Spleen (tissue), 11 donors: Measurements from ENCODE around the gene TRIM71. TPM values are rescaled to one million over a fixed set of nuclear protein-coding genes. Genes with fewer than 3 reads are reported as not detected.
"Not testable (repeated sequence)": the region's sequence is repeated elsewhere in the genome, so short reads cannot be mapped to it uniquely, and the experiment has no call there.

ENCODE experiments used
- DNase-seq: peaks from one replicate; pipeline ENCODE4 v3.0.0-alpha.2; 2020
- H3K27ac ChIP-seq, 8 donors: fragments of 200-600 bp; sonication (generic) in 7 of 8; 1 replicate in 4 of 8; 2 replicates in 4 of 8; pipeline versions ENCODE4 v1.5.0 to v1.8.0; 2016 to 2021; ENCODE audit warnings: inconsistent platforms in 4 of 8, mild to moderate bottlenecking in 4 of 8, moderate library complexity in 1 of 8
- H3K27me3 ChIP-seq, 7 donors: fragments of 200-600 bp; sonication (generic) in 6 of 7; replicated peaks in 1 of 7; 1 replicate in 4 of 7; 2 replicates in 3 of 7; pipeline versions ENCODE4 v1.5.0 to v1.8.0; 2016 to 2021; ENCODE audit warnings: inconsistent platforms in 3 of 7, mild to moderate bottlenecking in 1 of 7
- H3K36me3 ChIP-seq, 6 donors: fragments of 200-600 bp; sonication (generic) in 5 of 6; 1 replicate in 4 of 6; 2 replicates in 2 of 6; pipeline versions ENCODE4 v1.5.0 to v1.8.0; 2016 to 2021; ENCODE audit warnings: inconsistent platforms in 2 of 6
- H3K4me1 ChIP-seq, 6 donors: fragments of 200-600 bp; sonication (generic) in 5 of 6; 1 replicate in 3 of 6; 2 replicates in 3 of 6; pipeline versions ENCODE4 v1.5.0 to v1.8.0; 2016 to 2021; ENCODE audit warnings: inconsistent platforms in 3 of 6
- H3K4me3 ChIP-seq, 8 donors: fragments of 200-600 bp; sonication (generic) in 7 of 8; 1 replicate in 4 of 8; 2 replicates in 4 of 8; pipeline versions ENCODE4 v1.5.0 to v1.8.0; 2016 to 2021; ENCODE audit warnings: inconsistent platforms in 4 of 8, mild to moderate bottlenecking in 4 of 8, moderate library complexity in 2 of 8
- H3K9me3 ChIP-seq, 8 donors: fragments of 200-600 bp; sonication (generic) in 7 of 8; 1 replicate in 4 of 8; 2 replicates in 4 of 8; pipeline versions ENCODE4 v1.5.0 to v1.8.0; 2016 to 2021; ENCODE audit warnings: inconsistent platforms in 4 of 8
- CTCF ChIP-seq, 11 experiments: fragments of 200-600 bp in 7 of 11; fragments of 450-650 bp in 4 of 11; sonication (generic) in 4 of 11; IDR thresholded peaks in 8 of 11; conservative IDR thresholded peaks in 3 of 11; 1 replicate in 7 of 11; 2 replicates in 4 of 11; pipeline versions ENCODE4 v1.4.0 to v1.8.0; 2016 to 2021; ENCODE audit warnings: antibody characterized with exemption in 11 of 11, inconsistent platforms in 4 of 11, mild to moderate bottlenecking in 1 of 11
- POLR2A ChIP-seq, 3 donors: fragments of 450-650 bp; IDR thresholded peaks; one replicate each; pipeline ENCODE4 v1.5.1; 2017; ENCODE audit warnings: antibody characterized with exemption in 3 of 3, mild to moderate bottlenecking in 1 of 3
- POLR2AphosphoS5 ChIP-seq, 3 donors: sonication (generic); formaldehyde crosslinking; IDR thresholded peaks; one replicate each; pipeline ENCODE4 v1.5.1; 2017; ENCODE audit warnings: antibody characterized with exemption in 3 of 3
- WGBS, 5 donors: extraction: QIAGEN DNeasy Blood & Tissue Kit in 3 of 5; methylation state at CpG; one replicate each; pipeline versions ENCODE4 v1.1.5 to v1.1.7; 2013 to 2018; 5-methylcytosine and 5-hydroxymethylcytosine counted together
- intact Hi-C: fragments of 100-400 bp; cut with DNase I; formaldehyde crosslinking; loops from one replicate; pipeline ENCODE4 v1.15.0; 2023; ENCODE audit warnings: low total_unique reads
- polyA plus RNA-seq, 3 donors: library from polyadenylated mRNA; stranded (reverse); fragments of 200-250 nt; gene quantifications; one replicate each; pipeline ENCODE4 v1.2.1, GENCODE V29; 2013
- total RNA-seq, 7 donors: library from RNA; depleted of rRNA in 3 of 7; stranded (reverse); fragments of >200 nt in 3 of 7; fragmentation: NEBNext Ultra II Directional in 4 of 7; extraction: Animal tissue kit (Norgen Biotek cat#: 25700) in 4 of 7; gene quantifications; one replicate each; pipeline versions ENCODE4 v1.1.0 to v1.2.1, GENCODE V29; 2016 to 2021
- donor health status: healthy with polysubstance abuse.
- donor health status: DM: no; HTN: no; CAD: no; lungs with moderate emphysema.
- donor health status: DM: no; HTN: no; CAD: no.
- donor health status: Bipolar disorder and iron deficiency.
- donor health status: healthy.
- donor health status: DM: no; HTN: no; CAD: no.
- donor health status: DM: yes; HTN: yes; CAD: no.

TRIM71 gene
- total and polyA plus RNA-seq, 10 donors = under 0.01 to 0.09 (median 0.03) TPM; not detected in 5

GRCh38 chr3:32780735-32781210 lies 37.0 kb upstream of the TRIM71 start:
- Histone ChIP-seq H3K4me1 (peaks cover 0 to 19% (median 13%) of the 10 kb centered on the region in 6 donors), H3K9me3 (no peaks in the 10 kb centered on the region), H3K36me3 (peaks cover 0 to 12% (median 0%) of the 10 kb centered on the region in 6 donors), H3K27ac (peak overlapping the region in 3 of 8 donors; percentile 26 to 51 (median 43)), H3K4me3 (peak overlapping the region; percentile 49 to 81 (median 58)), H3K27me3 (peaks cover 0 to 9% (median 0%) of the 10 kb centered on the region in 7 donors)
- WGBS, 5 donors = 6 to 9% (median 7%) methylated on average over 31 to 36 of the region's 36 CpGs
- TF ChIP-seq CTCF (IDR thresholded peaks at IDR 0.05 in 8 of 11, conservative IDR thresholded peaks at IDR 0.05 in 3 of 11) = no peak
- no peak for TF ChIP-seq POLR2A (IDR thresholded peaks at IDR 0.05)
- TF ChIP-seq POLR2AphosphoS5 (IDR thresholded peaks at IDR 0.05) = no peak
- intact Hi-C loops = no loop called here
- peak; percentile 82 for DNase-seq

- H3K27me3 ChIP-seq = peaks cover 0 to 9% (median 0%) of the 10 kb centered on the region in 7 donors
- intact Hi-C loops = no loop called here
- peak overlapping the region; percentile 49 to 81 (median 58) for H3K4me3 ChIP-seq
- TF ChIP-seq POLR2AphosphoS5 (IDR thresholded peaks at IDR 0.05) = peak in 1 of 3 donors; percentile 59
- no peak for TF ChIP-seq POLR2A (IDR thresholded peaks at IDR 0.05)
- peak; percentile 32 to 85 (median 70) for TF ChIP-seq CTCF (IDR thresholded peaks at IDR 0.05 in 8 of 11, conservative IDR thresholded peaks at IDR 0.05 in 3 of 11)
- peak; percentile 93 for DNase-seq
- peaks cover 0 to 6% (median 0%) of the 10 kb centered on the region in 6 donors for H3K36me3 ChIP-seq
- peak overlapping the region in 3 of 8 donors; percentile 26 to 51 (median 43) for H3K27ac ChIP-seq
- peaks cover 0 to 19% (median 13%) of the 10 kb centered on the region in 6 donors for H3K4me1 ChIP-seq
- no peaks in the 10 kb centered on the region for H3K9me3 ChIP-seq
- 1 to 4% (median 1%) methylated on average over 21 to 59 of the region's 59 CpGs for WGBS, 5 donors
Measured at GRCh38 chr3:32781211-32781968, 36.4 kb upstream of the TRIM71 start.

GRCh38 chr3:32781969-32782270 lies 35.9 kb upstream of the TRIM71 start:
- intact Hi-C loops, H3K27ac ChIP-seq, DNase-seq, H3K36me3 ChIP-seq, H3K9me3 ChIP-seq, H3K27me3 ChIP-seq: not testable (repeated sequence)
- Histone ChIP-seq H3K4me1 (peaks cover 0 to 19% (median 13%) of the 10 kb centered on the region in 6 donors), H3K4me3 (peak overlapping the region in 3 of 8 donors; percentile 60 to 81 (median 66))
- WGBS, 5 donors = 91 to 95% (median 95%) methylated on average over 9 of the region's 9 CpGs

- DNase-seq = no peak
- 85 to 95% (median 91%) methylated on average over 3 of the region's 3 CpGs for WGBS, 5 donors
- Histone ChIP-seq H3K4me3 (no peak overlapping the region), H3K36me3 (no peaks in the 10 kb centered on the region), H3K4me1 (peaks cover 0 to 19% (median 13%) of the 10 kb centered on the region in 6 donors), H3K9me3 (no peaks in the 10 kb centered on the region), H3K27ac (no peak overlapping the region), H3K27me3 (peaks cover 0 to 9% (median 0%) of the 10 kb centered on the region in 7 donors)
- intact Hi-C loops = no loop called here
- no peak for TF ChIP-seq POLR2AphosphoS5 (IDR thresholded peaks at IDR 0.05)
- no peak for TF ChIP-seq CTCF (IDR thresholded peaks at IDR 0.05 in 8 of 11, conservative IDR thresholded peaks at IDR 0.05 in 3 of 11)
Measured at GRCh38 chr3:32782407-32782806, 35.4 kb upstream of the TRIM71 start.
